CD4-positive, alpha-beta T cell treated with Interleukin-6 for 4 hours (primary cell): ENCODE results near the gene APELA.
"Not testable (repeated sequence)": the region's sequence is repeated elsewhere in the genome, so short reads cannot be mapped to it uniquely, and the experiment has no call there.

Source experiments
- DNase-seq: peaks from one replicate; pipeline ENCODE4 v3.0.0-alpha.2; 2020; ENCODE audit warnings: mixed read lengths

APELA gene

GRCh38 chr4:164926301-164926700, 49.3 kb downstream of the APELA start:
- no peak for DNase-seq

DNA sequence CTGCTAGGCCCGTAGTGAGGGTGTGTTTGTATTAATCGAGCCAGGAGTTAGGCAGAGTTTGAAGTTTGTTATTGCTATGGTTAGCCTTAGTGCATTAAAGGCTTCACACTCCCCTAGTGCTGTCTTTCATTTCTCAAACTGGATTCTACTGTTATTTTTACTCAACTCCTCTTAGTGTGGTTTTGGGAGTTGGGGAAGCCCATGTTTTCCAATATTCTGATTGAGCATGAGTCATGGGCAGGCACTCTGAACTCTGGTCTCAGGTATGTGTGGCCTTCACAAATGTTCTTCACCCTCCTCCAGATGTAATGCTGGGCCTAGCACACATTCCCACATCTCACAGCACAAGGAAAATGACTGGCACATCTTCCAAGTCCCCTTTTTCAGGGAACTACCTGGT, 50.1 kb downstream of the APELA start:
- DNase-seq, result not testable (repeated sequence)

DNA sequence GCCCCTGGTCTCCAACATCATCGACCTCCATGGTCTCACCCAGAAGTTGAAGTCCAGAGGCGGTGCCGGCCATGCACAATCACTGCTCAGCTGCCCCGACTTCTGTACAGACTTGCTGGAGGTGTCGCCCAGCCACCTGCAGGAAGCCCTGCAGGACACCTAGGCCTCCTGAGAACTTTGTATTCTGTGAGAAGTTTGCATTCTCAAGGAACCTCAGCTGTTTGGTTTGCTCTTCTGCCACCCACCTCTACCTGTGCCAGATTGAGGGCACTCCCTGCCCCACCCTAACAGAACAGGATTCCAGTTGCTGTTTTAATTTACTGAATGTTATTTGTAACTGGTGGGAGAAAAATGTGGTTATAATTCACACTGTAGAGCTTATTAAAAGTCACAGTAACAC, 53.7 kb downstream of the APELA start:
- DNase-seq, result no peak

DNA sequence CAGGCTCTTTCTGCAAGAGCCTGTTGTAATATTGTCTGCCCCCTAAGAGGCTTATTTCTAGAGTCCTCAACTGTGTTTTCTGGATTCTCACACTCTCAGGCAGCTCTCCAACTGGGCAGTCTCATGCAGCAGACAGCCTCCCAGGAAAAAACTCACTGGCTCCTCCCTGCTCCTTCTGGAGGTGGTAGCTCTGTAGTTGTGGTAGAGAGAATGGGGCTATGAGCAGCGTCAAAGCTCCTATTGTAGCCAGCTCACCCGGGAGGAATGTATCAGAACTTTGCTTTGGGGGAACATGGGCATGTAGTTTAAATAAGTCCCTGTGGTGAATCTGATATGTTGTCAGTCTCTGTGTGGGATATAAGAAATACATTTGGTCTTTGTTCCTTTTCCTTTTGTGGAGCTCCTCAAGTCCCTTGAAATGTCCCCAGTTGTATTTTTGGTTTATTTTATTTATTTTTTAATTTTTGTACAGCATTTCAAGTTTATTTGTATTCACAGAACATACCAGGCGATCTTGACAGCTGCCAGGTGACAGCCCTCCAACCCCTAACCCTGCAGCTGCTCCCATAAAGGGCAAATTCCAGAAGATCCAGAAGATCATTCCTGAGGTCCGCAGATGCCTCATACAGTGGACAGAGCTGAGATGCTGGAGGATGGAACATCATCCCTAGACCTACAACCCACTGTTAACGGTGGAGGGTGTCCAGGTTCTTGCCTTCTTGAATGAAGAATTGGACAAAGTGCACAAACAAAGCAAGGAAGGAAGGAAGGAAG, 54.8 kb downstream of the APELA start:
- no peak for DNase-seq

- DNase-seq, result no peak
These were observed 56.3 kb downstream of the APELA start for GRCh38 chr4:164933244-164933643.

DNA sequence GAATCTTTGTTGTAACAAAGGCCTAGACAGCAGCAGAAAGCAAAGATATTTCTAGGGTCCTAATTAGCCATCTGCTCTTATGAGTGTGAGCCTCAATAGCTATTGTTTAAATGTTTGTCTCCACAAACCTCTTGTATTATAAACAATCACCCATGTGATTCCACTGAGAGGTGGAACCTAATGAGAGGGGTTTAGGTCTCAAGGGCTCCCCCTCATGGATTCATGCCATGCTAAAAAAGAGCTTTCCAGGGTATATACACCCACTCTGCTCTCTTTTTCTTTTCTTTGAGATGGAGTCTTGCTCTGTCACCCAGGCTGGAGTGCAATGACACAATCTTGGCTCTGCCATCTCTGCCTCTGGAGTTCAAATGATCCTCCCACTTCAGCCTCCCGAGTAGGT, 58.4 kb downstream of the APELA start:
- DNase-seq, result no peak

GRCh38 chr4:164935865-164936606, 59.1 kb downstream of the APELA start:
- not testable (repeated sequence) for DNase-seq

DNA sequence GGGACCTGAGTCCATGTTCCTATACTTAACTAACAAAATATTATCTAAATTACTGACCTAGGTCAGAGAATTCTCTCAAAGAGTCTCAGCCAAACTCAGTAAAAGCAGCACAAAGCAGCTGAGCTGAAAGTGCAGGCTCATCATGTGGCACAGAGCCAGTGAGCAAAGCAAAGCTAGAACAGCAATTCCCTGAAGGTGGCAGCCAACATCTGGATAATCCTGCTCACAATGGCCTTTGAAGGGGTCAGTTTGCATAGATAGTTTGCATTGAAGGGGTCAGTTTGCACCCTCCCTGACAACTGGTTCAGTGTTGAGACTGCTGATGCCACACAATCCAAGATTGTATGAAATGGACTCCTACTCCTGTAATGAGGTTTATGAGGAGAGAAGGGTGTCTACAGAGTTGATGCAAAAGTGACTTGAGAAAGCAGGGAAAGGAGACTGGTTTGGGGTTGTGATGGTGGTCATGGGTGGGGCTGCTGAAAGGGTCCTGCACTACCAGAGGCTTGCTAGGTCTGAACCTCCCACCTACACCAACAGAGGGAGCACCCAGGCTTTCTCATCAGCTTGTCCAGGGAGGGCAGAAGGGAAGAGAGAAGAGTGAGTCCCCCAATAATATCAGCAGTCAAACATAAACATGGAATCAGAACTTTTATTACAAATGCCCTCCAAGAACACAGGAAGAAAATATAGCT, 60.7 kb downstream of the APELA start:
- DNase-seq, result no peak

DNA sequence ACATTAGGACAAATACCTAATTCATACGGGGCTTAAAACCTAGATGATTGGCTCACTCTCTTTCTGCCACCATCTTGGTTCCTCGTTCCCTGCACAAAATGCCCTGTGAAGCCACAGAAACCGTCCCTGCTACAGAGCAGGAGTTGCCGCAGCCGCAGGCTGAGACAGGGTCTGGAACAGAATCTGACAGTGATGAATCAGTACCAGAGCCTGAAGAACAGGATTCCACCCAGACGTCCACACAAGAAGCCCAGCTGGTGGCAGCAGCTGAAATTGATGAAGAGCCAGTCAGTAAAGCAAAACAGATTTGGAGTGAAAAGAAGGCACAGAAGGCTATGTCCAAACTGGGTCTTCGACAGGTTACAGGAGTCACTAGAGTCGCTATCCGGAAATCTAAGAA, 66.2 kb downstream of the APELA start:
- no peak for DNase-seq

DNA sequence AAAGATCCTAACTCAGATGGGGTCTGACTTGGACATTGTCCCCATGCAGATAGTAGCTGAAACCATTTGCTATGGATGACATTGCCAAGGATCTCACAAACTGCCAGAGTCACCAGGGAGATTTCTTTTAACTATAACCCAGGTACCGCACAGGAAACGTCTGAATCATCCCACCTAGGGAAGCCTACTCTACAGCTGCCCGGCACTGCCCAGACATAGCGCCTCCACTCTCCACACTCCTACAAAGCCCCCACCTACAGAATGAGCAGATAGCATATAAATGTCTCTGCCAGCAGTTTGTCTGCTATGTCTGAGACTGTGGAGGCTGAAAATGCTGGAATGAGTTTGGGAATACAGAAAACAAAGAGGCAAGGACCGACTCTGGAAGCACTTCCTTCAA, 68.2 kb downstream of the APELA start:
- no peak for DNase-seq

DNA sequence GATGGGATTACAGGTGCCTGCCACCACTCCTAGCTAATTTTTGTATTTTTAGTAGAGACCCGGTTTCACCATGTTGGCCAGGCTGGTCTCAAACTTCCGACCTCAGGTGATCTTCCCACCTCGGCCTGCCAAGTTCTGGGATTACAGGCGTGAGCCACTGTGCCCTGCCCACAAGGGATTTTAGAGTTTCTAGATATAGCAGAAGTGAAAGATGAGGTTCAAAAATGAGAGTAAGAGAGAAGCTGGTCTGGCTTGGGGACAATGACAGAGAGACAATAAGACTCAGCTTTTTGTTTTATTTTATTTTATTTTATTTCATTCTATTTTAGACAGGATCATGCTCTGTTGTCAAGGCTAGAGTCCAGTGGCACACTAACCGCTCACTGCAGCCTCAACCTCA, 69.8 kb downstream of the APELA start:
- no peak for DNase-seq
